ENCODE data around the gene REPS1.
A peak's percentile ranks its signal among the peaks of the same experiment; 100 is the strongest.
"Not testable (repeated sequence)": the region's sequence is repeated elsewhere in the genome, so short reads cannot be mapped to it uniquely, and the experiment has no call there.

The REPS1 gene, protein sequence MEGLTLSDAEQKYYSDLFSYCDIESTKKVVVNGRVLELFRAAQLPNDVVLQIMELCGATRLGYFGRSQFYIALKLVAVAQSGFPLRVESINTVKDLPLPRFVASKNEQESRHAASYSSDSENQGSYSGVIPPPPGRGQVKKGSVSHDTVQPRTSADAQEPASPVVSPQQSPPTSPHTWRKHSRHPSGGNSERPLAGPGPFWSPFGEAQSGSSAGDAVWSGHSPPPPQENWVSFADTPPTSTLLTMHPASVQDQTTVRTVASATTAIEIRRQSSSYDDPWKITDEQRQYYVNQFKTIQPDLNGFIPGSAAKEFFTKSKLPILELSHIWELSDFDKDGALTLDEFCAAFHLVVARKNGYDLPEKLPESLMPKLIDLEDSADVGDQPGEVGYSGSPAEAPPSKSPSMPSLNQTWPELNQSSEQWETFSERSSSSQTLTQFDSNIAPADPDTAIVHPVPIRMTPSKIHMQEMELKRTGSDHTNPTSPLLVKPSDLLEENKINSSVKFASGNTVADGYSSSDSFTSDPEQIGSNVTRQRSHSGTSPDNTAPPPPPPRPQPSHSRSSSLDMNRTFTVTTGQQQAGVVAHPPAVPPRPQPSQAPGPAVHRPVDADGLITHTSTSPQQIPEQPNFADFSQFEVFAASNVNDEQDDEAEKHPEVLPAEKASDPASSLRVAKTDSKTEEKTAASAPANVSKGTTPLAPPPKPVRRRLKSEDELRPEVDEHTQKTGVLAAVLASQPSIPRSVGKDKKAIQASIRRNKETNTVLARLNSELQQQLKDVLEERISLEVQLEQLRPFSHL

DNA sequence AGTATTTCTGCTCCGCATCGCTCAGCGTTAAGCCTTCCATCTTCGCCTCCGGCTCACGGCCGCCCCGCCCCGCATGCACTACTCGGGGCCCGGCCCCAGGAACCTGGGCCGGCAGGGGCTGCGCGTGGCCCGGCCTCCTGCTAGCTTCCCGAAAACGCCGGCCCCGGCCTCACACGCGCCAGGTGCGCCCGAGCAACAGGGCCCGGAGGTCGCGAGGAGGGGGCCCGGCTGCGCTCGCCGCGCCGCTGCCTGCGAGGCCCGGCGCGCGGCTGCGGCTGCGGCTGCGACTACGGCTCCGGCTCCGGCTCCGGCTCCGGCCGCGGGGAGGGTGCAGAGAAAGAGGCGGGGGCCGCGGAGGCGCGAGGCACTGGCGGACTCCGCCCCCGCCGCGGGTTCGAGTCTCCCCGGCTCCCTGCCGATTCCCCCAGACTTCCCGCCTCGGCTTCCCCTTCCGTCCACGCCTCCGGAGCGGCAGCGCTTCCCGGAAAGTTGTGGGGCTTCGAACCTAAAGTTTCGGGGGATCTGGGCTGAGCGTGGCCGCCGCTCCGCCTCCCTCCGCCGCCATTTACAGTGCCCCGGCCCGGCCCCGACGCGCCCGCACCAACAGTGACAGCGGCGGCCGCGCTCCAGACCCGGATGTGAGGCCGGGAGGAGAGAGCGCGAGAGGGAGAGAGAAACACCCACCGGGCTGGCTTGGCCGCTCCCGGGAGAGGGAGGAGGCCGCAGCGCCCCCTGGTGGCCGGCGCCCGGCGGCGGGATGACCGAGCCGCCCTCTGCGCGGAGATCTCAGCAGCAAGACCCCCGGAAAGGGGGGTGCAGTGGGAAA is at the start of gene REPS1:
Gene REPS1, minus strand, starts transcription at position 611 of the 826 bp plus-strand sequence. Its CDS starts 571 bp downstream, at position 40.
- peak; percentile 92 for DNase-seq

DNA sequence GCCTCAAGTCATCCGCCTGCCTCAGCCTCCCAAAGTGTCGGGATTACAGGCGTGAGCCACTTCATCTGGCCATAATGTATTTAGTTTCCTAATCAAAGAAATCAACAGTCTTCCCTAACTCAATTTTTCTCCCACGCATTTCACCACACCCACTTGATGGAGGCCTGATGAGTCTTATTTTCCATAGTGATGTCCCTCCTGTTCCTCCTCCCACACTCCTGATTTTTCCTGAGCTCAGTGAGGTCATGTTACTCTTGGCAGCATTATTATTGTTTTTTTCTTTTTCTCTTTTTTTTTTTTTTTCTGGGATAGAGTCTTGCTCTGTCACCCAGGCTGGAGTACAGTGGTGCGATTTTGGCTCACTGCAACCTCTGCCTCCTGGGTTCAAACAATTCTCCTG is 49.4 kb upstream of the REPS1 start:
- DNase-seq = no peak

DNA sequence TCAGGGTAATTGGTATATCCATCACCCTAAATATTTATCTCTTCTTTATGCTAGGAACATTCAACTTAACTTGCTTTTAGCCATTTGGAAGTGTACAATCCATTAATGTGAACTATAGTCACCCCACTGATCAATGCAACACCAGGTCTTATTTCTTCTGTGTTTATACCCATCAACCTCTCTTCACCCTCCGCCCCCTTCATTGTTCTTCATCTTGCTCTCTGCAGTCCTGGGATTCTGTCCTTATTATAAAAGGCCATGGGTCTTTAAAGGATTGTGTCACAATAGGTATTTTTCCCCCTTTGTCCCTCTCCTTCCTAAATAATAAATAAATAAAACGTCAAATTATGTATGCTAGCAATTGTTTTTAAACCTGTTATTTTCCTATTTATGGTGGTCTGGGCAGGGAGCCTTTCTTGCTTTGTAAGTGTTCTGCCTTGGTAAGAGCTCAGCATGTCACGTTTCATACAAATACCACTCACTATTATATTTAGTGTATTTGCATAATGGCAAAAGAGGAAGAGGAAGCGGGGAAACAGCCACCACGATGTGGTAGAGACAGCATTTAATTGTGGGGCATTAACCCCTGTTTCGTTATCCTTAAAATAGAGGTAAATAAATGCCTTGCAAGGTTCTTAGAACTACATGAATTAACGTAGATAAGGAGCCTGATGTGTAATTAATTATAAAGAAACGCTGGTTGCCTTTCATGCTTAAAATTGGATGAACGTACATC is 42.3 kb upstream of the REPS1 start:
- DNase-seq = no peak

DNA sequence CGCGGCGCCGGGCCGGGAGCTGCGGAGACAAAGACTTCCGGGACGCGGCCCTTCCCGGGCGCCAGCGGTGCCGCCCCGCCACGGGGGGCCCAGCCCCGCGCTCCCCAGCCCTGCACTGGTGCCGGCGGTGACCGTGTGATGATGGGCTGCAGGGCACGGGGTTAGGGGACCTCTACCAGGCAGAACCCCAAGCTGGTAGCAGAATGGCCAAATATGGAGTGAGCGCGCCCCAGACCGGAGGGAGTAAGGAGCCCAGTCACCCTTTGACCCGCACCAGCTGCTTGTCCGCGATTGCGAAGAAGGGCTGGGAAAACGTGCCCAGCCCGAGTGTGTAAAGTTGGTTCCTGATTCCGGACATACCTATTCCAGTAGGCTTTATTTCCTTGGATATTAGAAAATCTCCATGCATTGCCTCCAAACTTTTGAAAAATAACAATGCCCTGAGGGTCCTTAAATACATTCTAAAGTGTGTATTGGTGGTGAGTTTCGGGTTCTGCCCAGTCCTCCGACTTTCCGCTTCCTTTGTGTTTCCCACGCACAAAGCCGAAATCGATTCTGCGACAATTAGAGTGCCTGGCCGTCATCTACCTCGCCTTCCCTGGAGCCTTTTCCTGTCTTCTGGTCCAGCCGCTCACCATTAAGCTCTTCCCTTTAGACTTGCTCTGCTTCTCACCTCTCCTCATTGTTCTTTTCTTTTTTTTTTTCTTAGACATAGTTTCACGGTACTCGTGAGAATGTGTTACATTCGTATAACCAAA is 41.6 kb upstream of the REPS1 start:
- DNase-seq = no peak

DNA sequence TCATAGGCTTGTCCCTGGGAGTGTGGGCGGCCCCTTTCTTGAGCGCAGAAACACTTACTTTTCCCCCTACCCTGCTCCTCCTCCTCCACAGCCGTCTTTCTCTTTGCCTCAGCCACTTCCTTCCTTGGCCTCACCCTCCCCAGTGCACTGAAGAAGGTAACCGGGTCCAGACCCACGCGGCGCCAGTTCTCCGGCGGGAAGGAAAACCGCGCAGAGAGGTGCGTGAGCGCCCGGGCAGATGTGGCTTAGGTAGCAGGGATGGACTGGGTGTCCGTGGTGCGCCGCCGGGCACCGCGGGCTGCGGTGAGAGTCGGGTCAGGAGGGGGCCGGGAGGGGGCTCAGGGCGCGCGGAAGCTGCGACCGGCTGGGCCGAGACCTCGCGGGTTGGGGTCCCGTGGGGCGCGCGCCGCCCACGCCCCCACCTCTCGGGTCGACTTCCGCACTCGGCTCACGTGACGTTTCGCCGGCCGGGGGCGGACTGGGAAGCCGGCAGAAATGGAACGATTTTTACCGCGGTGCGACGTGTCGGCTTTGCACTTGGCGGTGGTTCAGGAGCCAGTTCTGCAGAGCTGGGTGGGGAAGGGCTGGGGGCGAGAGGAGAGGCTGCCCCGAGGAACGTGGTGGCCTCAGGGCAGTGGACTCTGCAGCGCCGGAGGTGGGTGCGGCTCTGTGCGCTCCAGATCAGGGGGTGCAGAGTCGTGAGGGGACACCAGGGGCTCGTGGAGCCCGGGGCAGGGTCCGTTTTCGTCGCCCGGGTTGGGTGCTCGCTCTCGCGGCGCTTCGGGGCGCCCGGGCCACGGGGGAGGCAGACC is 40.8 kb upstream of the REPS1 start, which contains the start of gene ABRACL:
Gene ABRACL, plus strand, starts transcription at position 88 of the 812 bp plus-strand sequence. CDS start 5,416 bp downstream, outside the sequence.
- DNase-seq = peak; percentile 90

DNA sequence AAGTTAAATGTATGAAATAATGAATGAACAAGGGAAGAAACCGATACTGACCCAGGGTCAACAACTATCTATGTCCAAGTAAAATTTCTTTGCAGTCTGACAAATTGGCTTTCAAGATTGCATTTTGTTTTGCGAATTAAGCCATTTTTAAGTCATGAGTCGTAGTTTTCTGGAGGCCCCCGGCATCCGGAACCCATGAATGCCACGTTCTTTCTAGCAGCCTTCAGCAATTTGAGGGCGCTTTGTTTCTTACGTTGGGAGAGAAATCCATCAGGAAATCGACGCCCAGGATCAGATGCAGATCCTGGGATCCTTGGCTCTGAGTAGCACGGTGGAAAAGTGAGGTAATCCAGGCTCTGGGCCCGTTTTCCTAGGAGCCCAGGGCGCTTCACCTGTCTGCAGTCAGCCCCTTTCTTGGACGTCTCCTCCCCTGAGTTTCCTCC is 40.2 kb upstream of the REPS1 start:
- no peak for DNase-seq

DNA sequence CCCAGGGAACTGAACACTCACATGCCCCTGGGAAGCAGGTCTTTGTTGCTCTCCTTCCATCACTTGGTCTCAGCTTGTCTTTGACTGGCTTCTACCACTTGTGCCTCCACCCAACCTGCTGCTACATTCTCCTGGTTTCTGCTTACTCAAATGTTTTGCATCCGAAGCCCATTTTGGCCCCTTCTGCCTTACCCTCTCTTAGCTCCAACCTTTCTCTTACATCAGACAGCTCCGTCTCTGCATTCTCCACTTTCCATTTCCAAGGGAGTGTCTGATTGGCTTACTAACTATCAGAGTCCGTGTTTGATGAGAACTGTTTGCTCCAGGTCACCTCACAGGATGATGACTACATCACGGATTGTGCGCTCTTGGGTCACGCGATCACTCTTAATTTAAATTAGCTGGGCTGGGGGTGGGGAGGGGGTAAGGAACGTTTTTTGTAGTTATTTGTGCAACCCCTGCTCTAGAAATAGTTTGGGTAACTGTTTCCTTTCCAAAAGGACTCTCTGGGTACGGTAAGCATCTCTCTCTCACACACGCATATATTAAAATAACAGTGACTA is 39.6 kb upstream of the REPS1 start:
- DNase-seq = peak; percentile 68

DNA sequence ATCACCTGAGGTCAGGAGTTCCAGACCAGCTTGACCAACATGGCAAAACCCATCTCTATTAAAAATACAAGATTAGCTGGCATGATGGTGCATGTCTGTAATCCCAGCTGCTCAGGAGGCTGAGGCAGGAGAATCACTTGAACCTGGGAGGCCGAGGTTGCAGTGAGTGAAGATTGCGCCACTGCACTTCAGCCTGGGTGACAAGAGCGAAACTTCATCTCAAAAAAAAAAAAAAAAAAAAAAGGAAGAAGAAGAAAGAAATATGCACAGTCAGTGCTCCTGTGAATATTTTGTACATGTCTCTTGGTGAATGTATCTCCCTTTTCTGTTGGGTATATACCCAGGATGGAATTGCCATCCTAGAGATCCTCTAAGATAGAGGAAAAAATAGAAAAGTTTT is 37.4 kb upstream of the REPS1 start:
- DNase-seq = not testable (repeated sequence)

DNA sequence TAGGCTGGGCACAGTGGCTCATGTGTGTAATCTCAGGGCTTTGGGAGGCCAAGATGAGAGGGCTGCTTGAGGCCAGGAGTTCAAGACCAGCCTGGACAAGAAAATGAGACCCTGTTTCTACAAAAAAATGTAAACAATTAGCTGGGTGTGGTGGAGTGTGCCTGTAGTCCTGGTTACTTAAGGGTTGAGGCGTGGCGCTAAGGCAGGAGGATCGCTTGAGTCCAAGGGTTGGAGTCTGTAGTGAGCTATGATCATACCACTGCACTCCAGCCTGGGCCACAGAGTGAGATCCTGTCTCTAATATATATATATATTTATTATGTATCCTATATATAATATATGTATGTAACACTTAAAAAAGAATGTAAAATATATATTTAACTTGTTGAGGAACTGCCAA is 32.6 kb upstream of the REPS1 start:
- DNase-seq = no peak

DNA sequence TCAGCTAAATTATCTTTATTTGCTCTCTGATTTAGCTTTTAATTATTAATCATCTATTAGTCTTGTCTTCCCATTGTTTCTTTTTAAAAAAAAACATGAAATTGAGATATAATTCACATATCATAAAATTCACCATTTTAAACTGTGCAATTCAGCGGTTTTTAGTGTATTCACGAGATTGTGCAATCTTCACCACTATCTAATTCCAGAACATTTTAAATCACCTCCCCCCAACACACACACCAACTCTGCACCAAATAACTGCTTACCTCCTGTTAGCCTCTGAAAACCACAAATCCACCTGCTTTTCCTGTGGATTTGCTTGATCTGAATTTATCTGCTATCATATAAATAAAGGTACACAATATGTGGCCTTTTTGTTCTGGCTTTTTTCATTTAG is 31.7 kb upstream of the REPS1 start:
- no peak for DNase-seq

DNA sequence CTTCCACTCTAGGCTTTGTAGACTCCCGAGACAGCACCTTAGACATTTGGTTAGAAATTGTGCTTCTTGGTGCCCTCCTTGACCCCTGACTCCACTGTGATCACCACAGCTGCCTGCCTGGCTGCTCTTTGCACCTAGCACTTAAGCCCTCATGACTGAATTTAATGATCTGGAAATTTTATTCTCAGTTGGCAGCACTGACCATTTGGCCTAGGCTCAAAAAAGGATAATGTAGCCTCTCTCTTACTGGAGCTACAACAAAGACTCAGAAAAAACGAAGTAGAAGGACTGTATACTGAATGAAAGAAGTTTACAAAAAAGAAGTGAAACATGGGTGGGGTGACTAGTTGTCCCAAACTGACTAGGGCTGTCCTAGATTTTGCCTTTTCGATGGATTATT is 29.2 kb upstream of the REPS1 start:
- DNase-seq = no peak

DNA sequence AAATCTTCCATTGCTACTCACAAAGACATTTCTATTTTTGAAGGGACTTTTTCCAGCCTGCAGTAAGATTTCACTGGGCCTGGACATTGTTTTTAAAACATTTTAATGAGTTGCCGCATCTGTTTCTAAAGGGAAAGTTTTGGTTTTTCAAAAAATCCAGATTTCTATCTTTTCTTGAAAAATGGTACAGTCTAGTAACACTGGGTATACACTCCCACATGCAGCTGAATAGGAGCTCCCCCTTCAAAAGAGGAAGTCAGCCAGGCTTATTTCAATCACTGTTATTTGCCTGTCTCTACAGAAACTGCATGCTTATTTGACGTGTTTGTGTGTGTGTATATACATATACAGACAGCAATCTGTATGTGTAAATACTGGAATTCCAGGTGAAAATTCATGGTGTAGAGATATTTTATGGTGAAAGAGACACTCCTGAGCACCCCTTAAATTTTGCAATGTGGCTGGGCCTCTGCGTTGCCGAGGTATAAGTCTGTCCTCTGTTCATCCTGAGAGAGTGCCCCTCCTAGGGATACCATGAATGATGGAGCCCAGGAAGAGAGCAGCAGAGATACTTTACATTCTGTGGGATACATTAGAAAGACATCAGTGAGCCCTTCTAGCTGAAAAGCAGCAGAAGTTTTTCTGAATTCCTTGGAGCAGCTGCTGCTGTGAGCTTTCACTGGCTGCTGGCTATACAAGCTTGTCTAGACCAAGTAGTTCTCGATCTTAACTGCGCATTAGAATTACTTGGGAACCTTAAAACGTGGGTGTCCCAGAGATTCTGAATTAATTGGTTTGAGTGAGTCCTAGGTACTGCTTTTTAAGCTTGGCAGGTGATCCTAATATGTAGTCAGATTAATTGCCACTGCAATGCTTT is 28.5 kb upstream of the REPS1 start:
- DNase-seq = no peak

DNA sequence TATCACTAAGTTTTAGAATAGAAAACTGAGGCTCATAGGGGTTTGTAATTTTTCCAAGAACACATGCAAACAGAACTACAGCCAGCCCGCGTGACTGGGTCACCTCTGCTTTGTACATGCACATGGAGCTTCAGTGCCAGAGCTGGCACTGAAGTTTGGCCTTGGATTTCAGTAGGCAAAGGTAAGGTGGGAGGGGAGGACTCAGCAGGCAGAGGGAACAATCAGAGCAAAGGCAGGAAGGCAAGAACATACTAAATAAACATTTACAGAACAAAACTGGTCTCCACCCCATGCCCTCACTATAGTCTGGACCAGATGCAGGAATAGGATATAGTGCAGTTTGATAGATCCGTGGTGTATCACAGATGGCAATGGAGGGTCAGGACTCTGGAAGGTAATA is 26.9 kb upstream of the REPS1 start:
- DNase-seq = no peak

DNA sequence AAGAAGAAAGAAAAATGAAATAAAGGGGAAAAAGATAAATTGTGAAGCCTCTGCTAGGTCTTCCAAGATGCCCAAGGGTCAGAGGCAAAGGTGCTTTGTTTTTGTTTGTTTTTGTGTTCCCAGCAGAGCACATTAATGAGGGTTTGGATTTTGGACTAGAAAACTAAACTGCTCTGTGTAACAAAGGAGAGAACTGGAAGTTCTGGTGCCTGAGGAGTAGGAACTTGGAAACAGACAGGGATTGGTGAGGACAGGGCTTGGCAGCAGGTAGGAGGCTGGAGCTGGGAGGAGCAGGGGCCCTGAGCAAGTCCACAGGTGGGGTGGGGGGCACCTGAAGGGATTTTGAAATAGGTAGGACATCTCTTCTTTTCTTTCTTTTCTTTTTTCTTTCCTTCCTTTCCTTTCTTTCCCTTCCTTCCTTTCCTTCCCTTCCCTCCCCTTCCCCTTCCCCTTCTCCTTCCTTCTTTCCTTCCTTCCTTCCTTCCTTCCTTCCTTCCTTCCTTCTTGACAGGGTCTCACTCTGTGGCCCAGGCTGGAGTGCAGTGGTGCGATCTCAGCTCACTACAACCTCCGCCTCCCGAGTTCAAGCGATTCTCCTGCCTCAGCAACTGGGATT is 25.2 kb upstream of the REPS1 start:
- DNase-seq = no peak

DNA sequence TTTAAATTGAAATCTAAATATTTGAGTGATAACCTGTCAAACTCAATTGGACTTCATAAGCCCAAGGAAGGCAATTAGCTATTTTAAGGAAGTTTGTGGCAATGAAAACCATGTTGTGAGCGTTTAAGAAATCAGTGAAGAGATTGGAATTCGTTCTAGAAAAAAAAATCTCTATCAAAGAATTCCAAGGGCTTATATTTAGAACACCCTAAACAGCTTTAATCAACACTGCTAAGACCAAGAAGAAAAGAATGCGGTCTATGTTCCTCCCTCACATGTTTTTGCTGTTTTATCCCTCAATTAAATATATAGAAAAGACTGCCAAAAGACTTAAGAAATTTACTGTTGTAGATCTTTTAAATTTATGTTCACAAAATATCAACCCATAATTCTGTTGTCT is 23.9 kb upstream of the REPS1 start:
- no peak for DNase-seq

DNA sequence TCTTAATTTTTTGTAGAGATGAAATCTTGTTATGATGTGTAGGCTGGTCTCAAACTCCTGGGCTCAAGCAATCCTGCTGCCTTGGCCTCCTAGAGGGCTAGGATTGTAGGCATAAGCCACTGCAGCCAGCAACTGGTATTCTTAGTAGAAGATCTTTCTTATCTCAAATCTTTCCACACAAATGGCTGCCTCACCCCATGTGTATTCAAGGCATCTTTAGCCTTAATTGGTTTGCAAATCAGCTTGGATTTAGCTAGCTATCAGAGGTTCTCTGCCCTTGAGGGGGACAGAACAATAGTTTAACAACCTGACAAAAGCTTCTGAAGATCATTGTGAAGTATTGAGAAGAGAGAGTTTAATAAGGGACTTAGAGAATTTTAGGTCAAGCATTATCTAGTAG is 22.6 kb upstream of the REPS1 start:
- no peak for DNase-seq

DNA sequence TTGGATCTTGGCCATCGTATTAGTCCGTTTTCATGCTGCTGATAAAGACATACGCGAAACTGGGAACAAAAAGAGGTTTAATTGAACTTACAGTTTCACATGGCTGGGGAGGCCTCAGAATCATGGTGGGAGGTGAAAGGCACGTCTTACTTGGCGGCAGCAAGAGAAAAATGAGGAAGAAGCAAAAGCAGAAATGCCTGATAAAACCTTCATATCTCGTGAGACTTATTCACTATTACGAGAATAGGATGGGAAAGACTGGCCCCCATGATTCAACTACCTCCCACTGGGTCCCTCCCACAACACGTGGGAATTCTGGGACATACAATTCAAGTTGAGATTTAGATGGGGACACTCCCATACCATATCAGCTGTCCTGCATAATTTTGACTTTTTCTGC is 20.1 kb upstream of the REPS1 start:
- no peak for DNase-seq

DNA sequence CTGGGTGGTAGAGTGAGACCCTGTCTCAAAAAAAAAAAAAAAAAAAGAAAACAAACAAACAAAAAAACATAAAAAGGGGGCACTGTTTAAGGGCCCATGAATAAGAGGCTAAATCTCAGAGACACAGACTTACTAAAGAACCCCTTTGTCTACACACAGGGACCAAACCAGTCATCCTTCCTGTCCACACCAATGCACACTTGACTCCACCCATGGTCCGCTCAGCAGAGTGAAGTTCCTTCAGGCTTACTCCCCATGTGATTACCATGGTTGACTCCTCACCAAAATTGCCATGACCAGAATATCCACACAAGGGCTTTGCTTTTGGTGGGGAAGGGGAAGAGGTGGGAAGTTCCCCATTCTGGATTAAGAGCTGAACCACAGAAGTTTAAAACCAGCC is 19.4 kb upstream of the REPS1 start:
- DNase-seq = no peak

DNA sequence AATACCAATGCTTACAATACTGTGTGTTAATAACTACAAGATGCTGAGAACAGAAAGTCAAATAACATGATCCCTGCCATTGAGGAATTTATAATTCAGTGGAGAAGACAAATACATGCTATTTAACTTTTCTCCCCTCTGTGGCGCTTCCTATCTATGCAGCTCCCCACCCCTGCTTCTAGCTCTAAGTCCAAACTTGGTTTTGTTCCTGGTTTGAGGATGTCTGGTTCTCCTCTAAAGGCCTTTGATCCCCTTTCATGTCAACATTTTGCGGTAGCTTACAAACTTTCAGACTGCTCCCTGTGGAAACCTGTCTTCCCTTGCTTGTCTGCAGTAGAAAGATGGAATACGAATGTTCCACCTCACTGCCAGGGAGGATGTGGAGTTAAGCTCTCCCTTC is 18.4 kb upstream of the REPS1 start:
- no peak for DNase-seq

Data from activated naive CD4-positive, alpha-beta T cell treated with anti-CD3 and anti-CD28 coated beads, Interleukin-2, amount 50 U/mL, for 16 hours (primary cell).